GM20431 (cell line): Measurements from ENCODE around the gene TRAF3IP3.

Source experiments
- in situ Hi-C: fragments of 300-500 bp; cut with MseI, MboI; formaldehyde crosslinking; loops from one replicate; pipeline ENCODE4 v1.15.0; 2020; ENCODE audit warnings: low sequenced_read_pairs; ENCODE audit not compliant: unreplicated experiment

Gene TRAF3IP3

DNA sequence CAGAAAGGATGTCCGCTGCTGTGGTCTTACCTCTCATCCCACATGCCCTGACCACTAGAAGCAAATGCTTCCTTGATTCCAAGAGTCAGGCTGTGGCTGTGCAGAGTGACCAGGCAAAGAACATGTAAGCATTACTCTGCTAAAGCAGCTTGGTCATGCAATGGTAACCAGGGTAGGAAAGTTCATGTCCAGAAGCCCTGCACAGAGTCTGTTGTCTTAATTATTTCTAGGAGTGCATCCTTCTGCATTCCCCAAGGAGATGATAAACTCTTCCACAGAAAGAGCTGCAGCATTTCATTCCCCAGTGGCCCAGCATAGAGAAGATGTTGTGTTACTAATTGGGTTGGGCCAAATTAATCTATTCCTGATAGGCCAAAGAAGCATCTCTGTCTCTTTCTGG is 61.8 kb downstream of the TRAF3IP3 start:
- in situ Hi-C loops, result no loop called here

DNA sequence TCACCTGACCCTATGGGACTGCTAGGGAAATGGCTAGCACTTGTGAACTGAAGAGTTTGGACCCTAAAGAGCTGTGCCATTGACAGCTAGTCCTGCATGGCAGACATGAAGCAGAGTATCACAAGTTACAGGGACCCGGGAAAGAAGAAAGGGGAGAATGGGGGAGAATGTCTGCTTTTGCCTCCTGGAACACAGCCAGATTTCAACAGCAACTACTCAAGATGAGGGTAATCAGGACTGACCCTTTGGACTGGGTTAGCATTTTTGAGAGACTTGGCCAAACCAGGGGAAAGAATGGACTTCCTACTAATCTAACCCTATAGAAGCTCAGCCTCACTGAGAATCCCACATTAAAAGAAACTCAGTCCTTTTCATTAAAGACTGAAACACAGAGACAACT is 63.2 kb downstream of the TRAF3IP3 start:
- in situ Hi-C loops, result no loop called here

DNA sequence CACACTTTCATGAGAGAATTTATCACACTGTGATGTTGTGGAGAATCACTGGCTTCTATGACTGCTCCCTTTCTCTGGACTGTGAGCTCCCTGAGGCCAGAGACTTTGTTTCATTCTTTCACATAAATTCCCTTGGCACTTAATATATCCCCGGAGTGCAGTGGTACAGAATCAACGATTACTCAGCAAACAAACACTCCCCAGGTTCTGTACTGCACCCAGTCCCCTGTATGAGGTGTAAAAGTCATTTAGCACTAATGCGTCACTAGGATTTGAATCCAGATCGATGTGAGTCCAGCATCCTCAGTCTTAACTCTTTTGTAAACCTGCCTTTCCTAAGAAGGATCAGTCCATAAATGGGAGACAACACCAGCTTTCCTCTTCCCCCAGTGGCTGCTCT is 65.1 kb downstream of the TRAF3IP3 start:
- in situ Hi-C loops, result no loop called here

DNA sequence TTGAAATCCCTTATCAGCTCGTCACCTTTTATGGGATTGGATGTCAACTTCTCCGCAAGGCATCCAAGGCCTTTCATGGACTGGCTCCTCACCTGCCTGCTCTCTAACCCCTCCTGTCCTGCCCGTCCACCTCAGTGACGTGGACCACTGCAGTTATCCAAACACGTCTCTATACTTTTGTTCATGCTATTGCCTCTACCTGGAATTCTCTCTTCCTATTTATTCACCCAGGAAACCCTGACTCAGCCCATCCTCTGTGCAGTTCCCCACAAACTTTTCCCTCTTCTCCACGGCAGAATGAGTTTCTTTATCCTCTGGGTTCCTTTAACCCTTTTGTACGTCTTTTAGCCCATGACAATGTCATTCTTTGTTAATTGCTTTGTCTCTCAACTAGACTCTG is 66.9 kb downstream of the TRAF3IP3 start:
- in situ Hi-C loops, result no loop called here

DNA sequence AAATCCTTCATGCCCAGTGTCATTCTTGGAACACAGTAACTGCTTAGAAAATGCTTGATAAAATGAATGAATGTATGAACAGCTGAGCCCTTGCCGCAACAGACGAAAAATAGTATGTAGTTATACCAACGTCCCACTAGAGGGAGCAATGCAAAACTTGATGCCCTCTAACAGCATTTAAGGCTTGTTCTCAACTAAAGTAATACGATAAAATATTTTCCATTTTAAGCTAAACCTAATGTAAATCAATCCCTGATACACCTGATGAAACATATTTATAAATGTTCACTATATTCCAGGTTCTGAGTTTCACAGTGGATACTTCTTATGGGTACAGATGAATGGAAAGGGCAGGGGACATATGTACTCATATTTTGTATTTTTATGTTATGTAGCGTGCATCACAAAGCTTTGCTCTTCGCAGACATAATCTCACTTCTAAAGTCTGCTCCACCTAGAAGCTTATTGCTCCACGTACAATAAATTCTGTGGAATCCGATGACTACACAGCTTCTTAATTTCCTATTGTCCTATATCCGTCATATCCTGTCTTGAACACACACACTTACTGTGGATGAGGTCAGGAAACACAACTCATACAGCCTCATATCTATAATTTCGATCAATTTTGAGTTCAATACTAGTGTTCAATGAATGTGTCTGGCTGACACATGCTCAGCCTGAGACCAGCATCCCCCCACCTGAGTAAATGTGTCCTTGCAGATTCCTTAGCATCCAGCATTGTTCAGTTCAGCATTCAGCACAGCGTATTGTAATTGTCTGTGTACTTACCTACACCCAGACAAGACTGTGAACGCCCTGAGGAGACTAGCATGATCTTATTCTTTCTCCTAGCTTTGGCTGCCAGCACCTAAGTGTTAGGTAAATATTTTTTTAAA is 67.5 kb downstream of the TRAF3IP3 start:
- in situ Hi-C loops, result no loop called here

DNA sequence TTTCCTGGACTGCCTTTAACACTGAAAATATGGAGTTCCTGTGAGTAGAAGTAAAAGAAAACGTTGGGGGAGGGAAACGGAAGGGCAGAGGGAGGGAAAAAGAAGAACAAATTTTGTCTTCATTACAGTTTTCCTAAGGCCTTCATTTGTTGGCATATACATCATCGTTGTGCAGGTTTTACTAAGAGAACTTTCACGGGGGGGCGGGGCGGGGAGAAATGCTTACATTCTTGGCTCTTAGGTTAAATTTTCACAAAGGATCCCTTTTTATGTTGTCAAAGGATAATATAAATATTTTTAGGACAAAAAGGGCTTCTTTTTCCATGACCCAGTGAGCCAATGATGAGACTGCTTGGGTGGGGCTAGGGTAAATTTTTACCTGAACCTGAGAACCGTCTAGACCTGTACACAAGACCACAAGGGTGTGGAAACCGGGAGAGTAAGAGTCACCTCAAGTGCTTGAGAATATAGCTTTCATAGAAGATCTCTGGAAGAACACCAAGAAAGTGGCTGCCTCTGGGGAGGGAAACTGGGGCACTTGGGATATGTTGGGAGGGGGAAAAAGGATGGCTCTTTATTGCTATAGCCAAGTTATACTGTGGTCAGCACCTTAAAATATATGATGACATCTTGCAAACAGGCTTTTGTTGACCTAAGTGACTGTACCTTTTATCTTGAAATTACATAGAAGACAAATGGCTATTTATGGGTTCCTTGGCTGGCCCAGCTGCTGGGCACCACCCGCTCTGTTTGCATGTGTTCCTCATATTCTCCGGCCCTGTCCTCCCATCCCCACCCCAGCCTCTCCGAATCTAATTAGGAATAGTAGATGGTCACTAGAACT is 70.0 kb downstream of the TRAF3IP3 start:
- in situ Hi-C loops, result no loop called here

DNA sequence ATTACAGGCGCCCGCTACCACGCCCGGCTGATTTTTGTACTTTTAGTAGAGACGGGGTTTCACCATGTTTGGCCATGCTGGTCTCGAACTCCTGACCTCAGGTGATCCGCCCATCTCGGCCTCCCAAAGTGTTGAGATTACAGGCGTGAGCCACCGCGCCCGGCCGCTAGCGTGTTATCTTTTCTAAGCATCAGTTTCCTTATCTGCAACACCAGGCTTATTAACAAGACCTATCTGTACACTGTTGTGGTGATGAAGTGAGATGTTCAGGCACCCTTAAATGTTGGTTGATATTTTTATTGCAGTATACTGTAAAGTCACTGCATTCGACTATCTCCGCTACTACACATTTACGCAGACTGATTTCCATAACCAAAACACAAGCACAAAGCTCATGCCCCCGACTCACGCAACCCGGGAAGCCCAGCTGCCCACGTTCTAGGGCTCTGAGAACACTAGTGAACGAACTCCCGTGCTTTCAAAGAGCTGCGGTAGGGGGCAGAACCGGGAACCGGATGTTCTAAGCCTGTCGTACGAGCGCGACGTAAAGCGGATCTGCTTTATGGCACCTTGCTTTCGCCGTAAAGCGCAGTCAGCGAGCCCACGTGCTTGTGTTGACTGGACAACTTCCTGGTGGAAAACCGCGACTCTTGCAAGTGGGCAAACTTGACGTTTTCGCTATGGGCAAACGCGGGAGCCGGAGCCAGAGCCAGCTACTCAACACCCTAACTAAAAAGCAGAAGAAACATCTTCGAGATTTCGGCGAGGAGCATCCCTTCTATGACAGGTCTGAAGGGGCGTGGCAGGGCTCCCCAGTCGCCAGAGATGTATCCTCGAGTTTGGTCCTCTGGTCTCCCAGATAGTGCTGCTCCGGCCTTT is 71.8 kb downstream of the TRAF3IP3 start, which contains the start of gene UTP25:
Gene UTP25 (plus strand): TSS at position 589 of the 879 bp plus-strand sequence. CDS start 92 bp downstream, at position 681.
- in situ Hi-C loops, result no loop called here

DNA sequence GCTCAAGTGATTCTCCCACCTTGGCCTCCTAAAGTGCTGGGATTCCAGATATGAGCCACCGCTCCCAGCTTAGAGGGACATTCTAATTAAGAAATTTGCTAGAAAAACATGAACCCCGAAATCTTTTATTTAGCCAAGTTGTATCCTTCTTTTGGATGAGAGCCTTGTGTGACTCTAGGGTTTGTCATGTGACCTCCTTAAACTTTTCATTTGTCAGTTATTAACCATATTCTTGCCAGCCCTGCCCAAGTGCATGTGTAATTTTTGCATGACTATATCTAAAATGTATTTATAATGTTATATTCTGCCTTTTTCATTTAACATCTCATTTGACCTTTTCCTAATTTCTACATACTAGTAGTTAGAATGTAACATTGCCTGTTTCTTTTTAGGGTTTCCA is 73.9 kb downstream of the TRAF3IP3 start:
- in situ Hi-C loops, result no loop called here

DNA sequence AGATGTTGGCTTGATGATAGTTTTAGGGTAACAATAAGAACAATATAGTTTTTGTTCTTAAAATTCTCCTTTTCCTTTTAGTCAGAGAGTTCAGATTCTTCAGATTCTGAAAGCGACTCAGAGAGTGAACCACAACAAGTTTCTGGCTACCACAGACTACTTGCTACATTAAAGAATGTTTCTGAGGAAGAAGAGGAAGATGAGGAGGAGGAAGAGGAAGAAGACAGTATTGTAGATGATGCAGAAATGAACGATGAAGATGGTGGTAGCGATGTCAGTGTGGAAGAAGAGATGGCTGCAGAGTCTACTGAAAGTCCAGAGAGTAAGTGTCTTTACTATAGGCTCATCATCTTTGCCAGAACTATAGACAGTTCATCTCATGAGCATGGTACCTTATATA is 74.9 kb downstream of the TRAF3IP3 start:
- in situ Hi-C loops, result no loop called here

DNA sequence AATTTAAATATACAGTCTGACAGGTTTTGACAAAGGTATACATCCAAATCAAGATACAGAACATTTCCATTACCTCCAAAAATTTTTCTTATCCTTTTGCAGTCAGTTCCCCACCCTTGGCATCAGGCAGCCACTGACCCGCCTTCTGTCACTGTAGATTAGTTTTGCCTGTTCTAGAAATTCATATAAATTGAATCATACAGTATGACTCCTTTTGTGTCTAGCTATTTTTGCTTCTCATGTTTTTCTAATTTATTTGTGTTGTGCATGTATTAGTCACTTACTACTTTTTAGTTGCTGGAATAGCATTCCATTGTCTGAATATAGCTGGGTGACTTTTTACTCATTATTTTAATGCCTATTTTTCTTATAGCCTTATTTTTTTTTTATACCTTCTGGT is 75.8 kb downstream of the TRAF3IP3 start:
- in situ Hi-C loops, result no loop called here
